Measurements from ENCODE around the gene FKBP5.

- TF ChIP-seq CTCF (IDR thresholded peaks at IDR 0.05) (no peak), POLR2A (IDR thresholded peaks at IDR 0.05) (no peak), POLR2AphosphoS5 (IDR thresholded peaks at IDR 0.05) (no peak)
Measured at GRCh38 chr6:35669451-35670045, 19.2 kb downstream of the FKBP5 start.
